Erythroblast (primary cell): ENCODE results near the gene SARM1.

Experiments
- GATA1 ChIP-seq: IDR thresholded peaks from 2 replicates; pipeline ENCODE4 v1.6.1; 2011; ENCODE audit warnings: low read depth, mild to moderate bottlenecking, control low read depth, low read length, moderate library complexity
- POLR2A ChIP-seq: IDR thresholded peaks from 2 replicates; pipeline ENCODE4 v1.6.1; 2011; ENCODE audit warnings: mild to moderate bottlenecking, low read length

- TF ChIP-seq POLR2A (no peak), GATA1 (no peak)
These were observed 21.0 kb downstream of the SARM1 start for GRCh38 chr17:28392491-28392890.
